A549 (cell line): ENCODE data around the gene GABPB1. TPM values are rescaled to one million over a fixed set of nuclear protein-coding genes. Genes with fewer than 3 reads are reported as not detected.

Experiments used
- ATAC-seq, 2 experiments: fragments of 200-7000 bp in 1 of 2; fragments of >200 bp in 1 of 2; cut with Nextera tagmentation in 1 of 2; cut with Tn5 transposase in 1 of 2; 3 replicates each; pipeline versions ENCODE4 v1.8.0 to v1.9.1; 2018 to 2020; ENCODE audit warnings: mild to moderate bottlenecking in 1 of 2, moderate library complexity in 1 of 2
- CTCF ChIA-PET: fragments of 300-600 bp; sonication (Branson Sonifier 250); formaldehyde crosslinking; extraction: SDS; loops from one replicate; lab custom pipeline; 2021; ENCODE audit warnings: antibody characterized with exemption, inconsistent platforms; lab: Yijun Ruan, JAX
- POLR2A ChIA-PET: fragments of 350-600 bp; formaldehyde crosslinking; extraction: SDS; loops from one replicate; lab custom pipeline; 2021; ENCODE audit warnings: antibody characterized with exemption, inconsistent platforms; lab: Yijun Ruan, JAX
- DNase-seq, 2 experiments: peaks; one replicate each; pipeline versions ENCODE4 v3.0.0 to v3.0.0-alpha.2; 2011 to 2016; ENCODE audit warnings: low read depth in 1 of 2, low spot score in 1 of 2
- FAIRE-seq: peaks from 2 replicates; lab custom pipeline; 2011; peaks lifted over from hg19 to GRCh38; lab: Jason Lieb, UNC
- H3K27ac ChIP-seq, 2 experiments: fragments of >200 bp; sonication (Bioruptor Twin); formaldehyde crosslinking; 3 replicates each; pipeline ENCODE4 v1.5.1; 2016 to 2017
- H3K4me1 ChIP-seq: fragments of >200 bp; sonication (Bioruptor Twin); formaldehyde crosslinking; 3 replicates; pipeline ENCODE4 v1.6.1; 2016
- H3K4me2 ChIP-seq: fragments of >200 bp; sonication (Bioruptor Twin); formaldehyde crosslinking; 3 replicates; pipeline ENCODE4 v1.6.1; 2016
- H3K4me3 ChIP-seq: fragments of >200 bp; sonication (Bioruptor Twin); formaldehyde crosslinking; 3 replicates; pipeline ENCODE4 v1.5.1; 2016
- H3K9me3 ChIP-seq: fragments of >200 bp; sonication (Bioruptor Twin); formaldehyde crosslinking; 3 replicates; pipeline ENCODE4 v1.6.1; 2016
- CBX8 ChIP-seq: fragments of 200-600 bp; sonication (generic); IDR thresholded peaks from 2 replicates; pipeline ENCODE4 v1.6.1; 2016
- CEBPB ChIP-seq, 2 experiments: fragments of >200 bp in 1 of 2; sonication (Bioruptor Twin) in 1 of 2; formaldehyde crosslinking in 1 of 2; IDR thresholded peaks; 2 replicates each; pipeline ENCODE4 v1.6.1; 2012 to 2016
- EHF ChIP-seq: fragments of 250-450 bp; sonication (Bioruptor Pico); IDR thresholded peaks from 2 replicates; pipeline ENCODE4 v1.5.0; 2020; ENCODE audit warnings: mild to moderate bottlenecking
- EHMT2 ChIP-seq: fragments of 200-600 bp; sonication (generic); IDR thresholded peaks from 2 replicates; pipeline ENCODE4 v1.6.1; 2016; ENCODE audit warnings: antibody characterized with exemption, low read depth, mild to moderate bottlenecking, moderate library complexity
- FOSB ChIP-seq: fragments of 250-450 bp; sonication (Bioruptor Pico); IDR thresholded peaks from 2 replicates; pipeline ENCODE4 v1.5.0; 2020; ENCODE audit warnings: mild to moderate bottlenecking, moderate library complexity
- FOXS1 ChIP-seq: fragments of 250-450 bp; sonication (Bioruptor Pico); IDR thresholded peaks from 2 replicates; pipeline ENCODE4 v1.5.0; 2020; ENCODE audit warnings: mild to moderate bottlenecking, moderate library complexity
- HOXB5 ChIP-seq: fragments of 250-450 bp; sonication (Bioruptor Pico); IDR thresholded peaks from 2 replicates; pipeline ENCODE4 v1.5.0; 2020; ENCODE audit warnings: mild to moderate bottlenecking, moderate library complexity
- JUNB ChIP-seq: fragments of >200 bp; sonication (Bioruptor Twin); formaldehyde crosslinking; IDR thresholded peaks from 2 replicates; pipeline ENCODE4 v1.6.1; 2016
- KDM1A ChIP-seq: fragments of 200-600 bp; sonication (generic); IDR thresholded peaks from 2 replicates; pipeline ENCODE4 v1.6.1; 2016; ENCODE audit warnings: low read depth, mild to moderate bottlenecking
- MAZ ChIP-seq: fragments of 150-350 bp; IDR thresholded peaks from 2 replicates; pipeline ENCODE4 v1.6.1; 2014; ENCODE audit warnings: antibody characterized with exemption, low read depth, low read length, borderline replicate concordance
- PHF8 ChIP-seq: fragments of 200-600 bp; sonication (generic); IDR thresholded peaks from 2 replicates; pipeline ENCODE4 v1.6.1; 2016; ENCODE audit warnings: low read depth, mild to moderate bottlenecking, antibody characterized with exemption, moderate library complexity, borderline replicate concordance
- POLR2A ChIP-seq: IDR thresholded peaks from 2 replicates; pipeline ENCODE4 v1.6.1; 2012; ENCODE audit warnings: mild to moderate bottlenecking, low read length
- POLR2AphosphoS2 ChIP-seq: conservative IDR thresholded peaks from 2 replicates; pipeline ENCODE4 v1.6.1; 2012; ENCODE audit warnings: low read length, improper control_type of control experiment, inconsistent platforms
- RARB ChIP-seq: fragments of 250-450 bp; sonication (Bioruptor Pico); IDR thresholded peaks from 2 replicates; pipeline ENCODE4 v1.8.0; 2021; ENCODE audit warnings: mild to moderate bottlenecking, moderate library complexity
- RCOR1 ChIP-seq: fragments of 150-350 bp; IDR thresholded peaks from 2 replicates; pipeline ENCODE4 v1.6.1; 2014; ENCODE audit warnings: antibody characterized with exemption, low read length, low read depth
- SREBF2 ChIP-seq: fragments of 450-650 bp; IDR thresholded peaks from 2 replicates; pipeline ENCODE4 v1.6.1; 2014; ENCODE audit warnings: mild to moderate bottlenecking, moderate library complexity
- TFCP2L1 ChIP-seq: fragments of 250-450 bp; sonication (Bioruptor Pico); IDR thresholded peaks from 2 replicates; pipeline ENCODE4 v1.5.0; 2021; ENCODE audit warnings: mild to moderate bottlenecking
- ZNF302 ChIP-seq: fragments of 250-450 bp; sonication (Bioruptor Pico); IDR thresholded peaks from 2 replicates; pipeline ENCODE4 v1.9.0; 2021; ENCODE audit warnings: inconsistent platforms, mild to moderate bottlenecking, moderate library complexity
- WGBS: methylation state at CpG from one replicate; pipeline ENCODE4 v1.1.6; 2017; ENCODE audit errors: missing lambda C conversion rate; 5-methylcytosine and 5-hydroxymethylcytosine counted together
- polyA plus RNA-seq, 4 experiments: library from polyadenylated mRNA; depleted of rRNA in 3 of 4; stranded (reverse); fragments of >200 nt; fragmentation: RNase III in 1 of 4; extraction: RNeasy Plus Mini Kit Qiagen cat#74134 plus additional on column Dnase treatment in 1 of 4; gene quantifications; 2 replicates in 3 of 4; 3 replicates in 1 of 4; pipeline ENCODE4 v1.2.3, GENCODE V29; 2011 to 2017
- TF ChIP-seq, protein P1 (sequence below): fragments of >200 bp; sonication (Bioruptor Twin); formaldehyde crosslinking; IDR thresholded peaks from 3 replicates; pipeline ENCODE4 v1.5.1; 2016
- TF ChIP-seq, protein P2 (sequence below): IDR thresholded peaks from 2 replicates; pipeline ENCODE4 v1.6.1; 2012
- TF ChIP-seq, protein P3 (sequence below): fragments of 450-650 bp; IDR thresholded peaks from 2 replicates; pipeline ENCODE4 v1.6.1; 2014; ENCODE audit warnings: antibody characterized with exemption
- TF ChIP-seq, protein P4 (sequence below): fragments of 200-600 bp; sonication (generic); IDR thresholded peaks from 2 replicates; pipeline ENCODE4 v1.6.1; 2016; ENCODE audit warnings: antibody characterized with exemption, mild to moderate bottlenecking, moderate library complexity
- TF ChIP-seq, protein P5 (sequence below): fragments of >200 bp; sonication (Bioruptor Twin); formaldehyde crosslinking; IDR thresholded peaks from 2 replicates; pipeline ENCODE4 v1.6.1; 2016

GABPB1 gene
- polyA plus RNA-seq, 2 of the 4 experiments (the other 2 are of a cell fraction) = 23.0 to 53.9 TPM

DNA sequence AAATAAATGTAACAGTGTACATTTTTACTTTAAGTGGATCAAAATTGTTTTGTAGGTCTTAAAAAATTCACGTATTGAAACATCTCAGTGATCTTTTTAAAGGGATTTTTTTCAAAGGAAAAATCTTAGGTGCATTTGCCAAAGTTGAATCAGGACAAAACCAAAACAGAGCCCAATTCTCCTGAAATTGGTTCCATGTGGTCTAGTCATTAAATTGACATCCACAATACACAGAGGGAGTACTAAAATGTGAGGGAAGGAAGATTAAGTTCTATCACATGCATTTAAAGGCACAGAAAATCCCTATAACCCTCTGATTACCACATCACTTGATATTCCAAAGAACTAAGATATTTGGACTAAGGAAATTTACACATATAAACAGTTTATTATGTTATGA, 50.2 kb downstream of the GABPB1 start:
- ChIA-PET CTCF (interaction anchor here (2.4 kb wide), 1 partner anchor 156 kb away, joined by 10 read pairs; no protein-coding TSS in a partner anchor), POLR2A (no interaction called here)
- ATAC-seq (no peak), DNase-seq (no peak), FAIRE-seq (no peak)
- Histone ChIP-seq H3K9me3 (peaks cover 20% of the 10 kb centered on the region; the same call in 2 of the 3 replicates), H3K4me1 (no peaks in the 10 kb centered on the region), H3K4me3 (no peak overlapping the region), H3K4me2 (no peak overlapping the region), H3K27ac (no peak overlapping the region)
- TF ChIP-seq CEBPB (IDR thresholded peaks at IDR 0.05) (no peak), EHF (CRISPR knock-in tag) (no peak), RARB (CRISPR knock-in tag) (no peak), SREBF2 (no peak), MAZ (no peak), KDM1A (no peak), POLR2AphosphoS2 (no peak), PHF8 (no peak)
- 85% methylated on average over 1 of the region's 1 CpG for WGBS

DNA sequence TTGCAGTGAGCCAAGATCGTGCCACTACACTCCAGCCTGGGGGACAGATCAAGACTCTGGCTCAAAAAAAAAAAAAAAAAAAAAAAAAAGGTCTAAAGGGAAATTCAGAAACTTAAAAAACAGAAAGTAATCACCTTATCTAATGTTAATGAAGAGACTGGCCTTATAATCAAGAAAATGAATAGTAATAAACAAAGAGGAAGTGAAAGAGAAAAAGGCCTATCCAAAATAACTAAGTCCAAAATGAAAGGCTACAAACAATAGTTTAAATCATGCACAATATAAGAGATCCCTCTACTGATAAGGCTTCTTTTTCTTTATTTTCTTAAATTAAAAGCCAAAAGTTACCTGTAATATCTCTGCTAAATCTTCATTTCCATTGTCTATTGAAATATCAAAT, 52.4 kb downstream of the GABPB1 start:
- no peak for DNase-seq
- WGBS = 100% methylated on average over 1 of the region's 1 CpG
- POLR2A ChIA-PET = no interaction called here
- no peak for ATAC-seq
- H3K4me2 ChIP-seq = no peak overlapping the region
- no peaks in the 10 kb centered on the region for H3K4me1 ChIP-seq
- FAIRE-seq = no peak
- CTCF ChIA-PET = interaction anchor here (1.4 kb wide), 1 partner anchor 119 kb away, joined by 3 read pairs; no protein-coding TSS in a partner anchor
- no peak overlapping the region for H3K4me3 ChIP-seq
- H3K27ac ChIP-seq = no peak overlapping the region
- TF ChIP-seq, protein P1, sequence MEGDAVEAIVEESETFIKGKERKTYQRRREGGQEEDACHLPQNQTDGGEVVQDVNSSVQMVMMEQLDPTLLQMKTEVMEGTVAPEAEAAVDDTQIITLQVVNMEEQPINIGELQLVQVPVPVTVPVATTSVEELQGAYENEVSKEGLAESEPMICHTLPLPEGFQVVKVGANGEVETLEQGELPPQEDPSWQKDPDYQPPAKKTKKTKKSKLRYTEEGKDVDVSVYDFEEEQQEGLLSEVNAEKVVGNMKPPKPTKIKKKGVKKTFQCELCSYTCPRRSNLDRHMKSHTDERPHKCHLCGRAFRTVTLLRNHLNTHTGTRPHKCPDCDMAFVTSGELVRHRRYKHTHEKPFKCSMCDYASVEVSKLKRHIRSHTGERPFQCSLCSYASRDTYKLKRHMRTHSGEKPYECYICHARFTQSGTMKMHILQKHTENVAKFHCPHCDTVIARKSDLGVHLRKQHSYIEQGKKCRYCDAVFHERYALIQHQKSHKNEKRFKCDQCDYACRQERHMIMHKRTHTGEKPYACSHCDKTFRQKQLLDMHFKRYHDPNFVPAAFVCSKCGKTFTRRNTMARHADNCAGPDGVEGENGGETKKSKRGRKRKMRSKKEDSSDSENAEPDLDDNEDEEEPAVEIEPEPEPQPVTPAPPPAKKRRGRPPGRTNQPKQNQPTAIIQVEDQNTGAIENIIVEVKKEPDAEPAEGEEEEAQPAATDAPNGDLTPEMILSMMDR = no peak
- TF ChIP-seq, protein P2, sequence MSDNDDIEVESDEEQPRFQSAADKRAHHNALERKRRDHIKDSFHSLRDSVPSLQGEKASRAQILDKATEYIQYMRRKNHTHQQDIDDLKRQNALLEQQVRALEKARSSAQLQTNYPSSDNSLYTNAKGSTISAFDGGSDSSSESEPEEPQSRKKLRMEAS = no peak
- TF ChIP-seq, protein P3, sequence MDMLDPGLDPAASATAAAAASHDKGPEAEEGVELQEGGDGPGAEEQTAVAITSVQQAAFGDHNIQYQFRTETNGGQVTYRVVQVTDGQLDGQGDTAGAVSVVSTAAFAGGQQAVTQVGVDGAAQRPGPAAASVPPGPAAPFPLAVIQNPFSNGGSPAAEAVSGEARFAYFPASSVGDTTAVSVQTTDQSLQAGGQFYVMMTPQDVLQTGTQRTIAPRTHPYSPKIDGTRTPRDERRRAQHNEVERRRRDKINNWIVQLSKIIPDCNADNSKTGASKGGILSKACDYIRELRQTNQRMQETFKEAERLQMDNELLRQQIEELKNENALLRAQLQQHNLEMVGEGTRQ = no peak
- TF ChIP-seq RCOR1 = no peak
- no peak for TF ChIP-seq TFCP2L1 (CRISPR knock-in tag)
- TF ChIP-seq JUNB = no peak
- no peak for TF ChIP-seq ZNF302
- TF ChIP-seq, protein P4, sequence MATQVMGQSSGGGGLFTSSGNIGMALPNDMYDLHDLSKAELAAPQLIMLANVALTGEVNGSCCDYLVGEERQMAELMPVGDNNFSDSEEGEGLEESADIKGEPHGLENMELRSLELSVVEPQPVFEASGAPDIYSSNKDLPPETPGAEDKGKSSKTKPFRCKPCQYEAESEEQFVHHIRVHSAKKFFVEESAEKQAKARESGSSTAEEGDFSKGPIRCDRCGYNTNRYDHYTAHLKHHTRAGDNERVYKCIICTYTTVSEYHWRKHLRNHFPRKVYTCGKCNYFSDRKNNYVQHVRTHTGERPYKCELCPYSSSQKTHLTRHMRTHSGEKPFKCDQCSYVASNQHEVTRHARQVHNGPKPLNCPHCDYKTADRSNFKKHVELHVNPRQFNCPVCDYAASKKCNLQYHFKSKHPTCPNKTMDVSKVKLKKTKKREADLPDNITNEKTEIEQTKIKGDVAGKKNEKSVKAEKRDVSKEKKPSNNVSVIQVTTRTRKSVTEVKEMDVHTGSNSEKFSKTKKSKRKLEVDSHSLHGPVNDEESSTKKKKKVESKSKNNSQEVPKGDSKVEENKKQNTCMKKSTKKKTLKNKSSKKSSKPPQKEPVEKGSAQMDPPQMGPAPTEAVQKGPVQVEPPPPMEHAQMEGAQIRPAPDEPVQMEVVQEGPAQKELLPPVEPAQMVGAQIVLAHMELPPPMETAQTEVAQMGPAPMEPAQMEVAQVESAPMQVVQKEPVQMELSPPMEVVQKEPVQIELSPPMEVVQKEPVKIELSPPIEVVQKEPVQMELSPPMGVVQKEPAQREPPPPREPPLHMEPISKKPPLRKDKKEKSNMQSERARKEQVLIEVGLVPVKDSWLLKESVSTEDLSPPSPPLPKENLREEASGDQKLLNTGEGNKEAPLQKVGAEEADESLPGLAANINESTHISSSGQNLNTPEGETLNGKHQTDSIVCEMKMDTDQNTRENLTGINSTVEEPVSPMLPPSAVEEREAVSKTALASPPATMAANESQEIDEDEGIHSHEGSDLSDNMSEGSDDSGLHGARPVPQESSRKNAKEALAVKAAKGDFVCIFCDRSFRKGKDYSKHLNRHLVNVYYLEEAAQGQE = no peak
- no peak for TF ChIP-seq FOSB
- no peak for TF ChIP-seq EHMT2
- no peak for TF ChIP-seq POLR2A
- TF ChIP-seq CBX8 = no peak
- TF ChIP-seq FOXS1 = no peak
- TF ChIP-seq, protein P5, sequence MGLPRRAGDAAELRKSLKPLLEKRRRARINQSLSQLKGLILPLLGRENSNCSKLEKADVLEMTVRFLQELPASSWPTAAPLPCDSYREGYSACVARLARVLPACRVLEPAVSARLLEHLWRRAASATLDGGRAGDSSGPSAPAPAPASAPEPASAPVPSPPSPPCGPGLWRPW = no peak
- no peak for TF ChIP-seq HOXB5 (CRISPR knock-in tag)
- TF ChIP-seq, all 56 proteins: peak for 0
- H3K9me3 ChIP-seq = peaks cover 10% of the 10 kb centered on the region; the same call in 1 of the 3 replicates
